SK-N-SH (cell line): ENCODE data around the gene SLC39A3. TPM values are rescaled to one million over a fixed set of nuclear protein-coding genes. Genes with fewer than 3 reads are reported as not detected.

ENCODE experiments used
- CTCF ChIA-PET: fragments of 300-600, 350-600 bp; formaldehyde crosslinking; extraction: SDS; loops from one replicate; lab custom pipeline; 2021; lab: Yijun Ruan, JAX
- POLR2A ChIA-PET: fragments of 350-600 bp; sonication (Branson Sonifier 250); formaldehyde crosslinking; extraction: SDS; loops from one replicate; lab custom pipeline; 2020; ENCODE audit warnings: antibody characterized with exemption, inconsistent platforms; lab: Yijun Ruan, JAX
- DNase-seq: peaks from one replicate; pipeline ENCODE4 v3.0.0; 2012
- H2AFZ ChIP-seq: fragments of 200-600 bp; sonication (generic); 2 replicates; pipeline ENCODE4 v1.8.1; 2016; ENCODE audit warnings: antibody characterized with exemption, mild to moderate bottlenecking, low read depth
- H3F3A ChIP-seq: fragments of 200-600 bp; sonication (generic); replicated peaks from 2 replicates; pipeline ENCODE3; 2016; ENCODE audit warnings: antibody characterized with exemption, mild to moderate bottlenecking; ENCODE audit not compliant: insufficient read depth
- H3K27ac ChIP-seq, 2 experiments: fragments of 200-500 bp in 1 of 2; fragments of 200-600 bp in 1 of 2; sonication (Bioruptor generic) in 1 of 2; sonication (generic), shearing (Covaris generic) in 1 of 2; 2 replicates each; pipeline versions ENCODE4 v1.5.1 to v1.6.1; 2014 to 2016; ENCODE audit warnings: low read depth in 2 of 2, inconsistent platforms in 1 of 2, low read length in 1 of 2, mild to moderate bottlenecking in 1 of 2, mixed read lengths in 1 of 2
- H3K27me3 ChIP-seq: fragments of 200-600 bp; sonication (generic), shearing (Covaris generic); 2 replicates; pipeline ENCODE4 v1.6.1; 2016; ENCODE audit warnings: mixed run types; ENCODE audit not compliant: insufficient read depth
- H3K36me3 ChIP-seq, 2 experiments: fragments of 200-500 bp in 1 of 2; fragments of 200-600 bp in 1 of 2; sonication (Bioruptor generic) in 1 of 2; sonication (generic) in 1 of 2; replicated peaks in 1 of 2; 2 replicates each; pipeline versions ENCODE3 to v1.5.1; 2014 to 2016; ENCODE audit warnings: low read length in 1 of 2, mild to moderate bottlenecking in 1 of 2; ENCODE audit not compliant: insufficient read depth in 2 of 2, control insufficient read depth in 1 of 2
- H3K4me1 ChIP-seq, 2 experiments: fragments of 200-500 bp in 1 of 2; fragments of 200-600 bp in 1 of 2; sonication (Bioruptor generic) in 1 of 2; sonication (generic), shearing (Covaris generic) in 1 of 2; 2 replicates each; pipeline versions ENCODE4 v1.5.1 to v1.6.1; 2014 to 2016; ENCODE audit warnings: low read depth in 1 of 2, low read length in 1 of 2, mixed run types in 1 of 2; ENCODE audit not compliant: insufficient read depth in 2 of 2, control insufficient read depth in 1 of 2
- H3K4me2 ChIP-seq: fragments of 200-600 bp; sonication (generic), shearing (Covaris generic); 2 replicates; pipeline ENCODE4 v1.6.1; 2017; ENCODE audit warnings: mixed run types
- H3K4me3 ChIP-seq, 2 experiments: fragments of 200-500 bp in 1 of 2; fragments of 200-600 bp in 1 of 2; sonication (Bioruptor generic) in 1 of 2; sonication (generic), shearing (Covaris generic) in 1 of 2; 2 replicates each; pipeline versions ENCODE4 v1.5.1 to v1.8.1; 2014 to 2016; ENCODE audit warnings: low read depth in 2 of 2, inconsistent platforms in 1 of 2, low read length in 1 of 2, mild to moderate bottlenecking in 1 of 2, mixed read lengths in 1 of 2, moderate library complexity in 1 of 2
- H3K79me2 ChIP-seq: fragments of 200-600 bp; sonication (generic); 2 replicates; pipeline ENCODE4 v1.8.1; 2017; ENCODE audit warnings: mild to moderate bottlenecking; ENCODE audit not compliant: insufficient read depth
- H3K9ac ChIP-seq: fragments of 200-600 bp; sonication (generic); 2 replicates; pipeline ENCODE4 v1.6.1; 2017; ENCODE audit warnings: mixed run types
- H3K9me2 ChIP-seq: fragments of 200-600 bp; sonication (generic); 2 replicates; pipeline ENCODE4 v1.6.1; 2017; ENCODE audit warnings: mixed run types
- H3K9me3 ChIP-seq: fragments of 200-600 bp; sonication (generic); 2 replicates; pipeline ENCODE4 v1.6.1; 2017; ENCODE audit warnings: mixed run types, mild to moderate bottlenecking, moderate library complexity
- H4K20me1 ChIP-seq: fragments of 200-600 bp; sonication (generic); 2 replicates; pipeline ENCODE4 v1.6.1; 2017; ENCODE audit warnings: mild to moderate bottlenecking, mixed run types; ENCODE audit not compliant: insufficient read depth
- CHD2 ChIP-seq: fragments of 150-350 bp; IDR thresholded peaks from 2 replicates; pipeline ENCODE4 v1.6.1; 2018; ENCODE audit warnings: low read length; ENCODE audit not compliant: partially characterized antibody
- CTCF ChIP-seq: fragments of 200-600 bp; sonication (generic); IDR thresholded peaks from 2 replicates; pipeline ENCODE4 v1.6.1; 2017; ENCODE audit warnings: antibody characterized with exemption, mild to moderate bottlenecking, moderate library complexity
- EP300 ChIP-seq, 2 experiments: IDR thresholded peaks; 2 replicates each; pipeline versions ENCODE4 v1.4.0 to v1.6.1; 2012; ENCODE audit warnings: borderline replicate concordance in 1 of 2, low read depth in 1 of 2, low read length in 1 of 2
- EZH2phosphoT487 ChIP-seq: fragments of 200-600 bp; sonication (generic); IDR thresholded peaks from 2 replicates; pipeline ENCODE4 v1.6.1; 2017; ENCODE audit warnings: low read depth, mixed run types, mild to moderate bottlenecking, antibody characterized with exemption, moderate library complexity, borderline replicate concordance
- FOSL2 ChIP-seq: IDR thresholded peaks from 2 replicates; pipeline ENCODE4 v1.4.0; 2012; ENCODE audit warnings: low read depth, mild to moderate bottlenecking, moderate library complexity, borderline replicate concordance
- FOXJ3 ChIP-seq: sonication (generic); formaldehyde crosslinking; IDR thresholded peaks from 2 replicates; pipeline ENCODE4 v1.5.1; 2020; ENCODE audit warnings: mild to moderate bottlenecking, missing genetic modification reagents
- FOXM1 ChIP-seq: IDR thresholded peaks from 2 replicates; pipeline ENCODE4 v1.4.0; 2012; ENCODE audit warnings: low read depth, mild to moderate bottlenecking
- GABPA ChIP-seq: IDR thresholded peaks from 2 replicates; pipeline ENCODE4 v1.4.0; 2012; ENCODE audit warnings: low read depth, mild to moderate bottlenecking
- GATA2 ChIP-seq: sonication (generic); formaldehyde crosslinking; IDR thresholded peaks from 2 replicates; pipeline ENCODE4 v1.5.0; 2020; ENCODE audit warnings: mild to moderate bottlenecking, missing genetic modification reagents
- MXI1 ChIP-seq: IDR thresholded peaks from 2 replicates; pipeline ENCODE4 v1.6.1; 2012; ENCODE audit warnings: mild to moderate bottlenecking, low read depth, low read length, improper control_type of control experiment
- NFIC ChIP-seq: IDR thresholded peaks from 2 replicates; pipeline ENCODE4 v1.4.0; 2012; ENCODE audit warnings: borderline replicate concordance
- NRF1 ChIP-seq: IDR thresholded peaks from 2 replicates; pipeline ENCODE4 v1.6.1; 2012; ENCODE audit warnings: low read depth, mild to moderate bottlenecking, low read length
- POLR2AphosphoS5 ChIP-seq: IDR thresholded peaks from 2 replicates; pipeline ENCODE4 v1.6.1; 2012; ENCODE audit warnings: low read depth, low read length
- RAD21 ChIP-seq: IDR thresholded peaks from 2 replicates; pipeline ENCODE4 v1.6.1; 2012; ENCODE audit warnings: mild to moderate bottlenecking, low read length
- RCOR1 ChIP-seq: fragments of 150-350 bp; IDR thresholded peaks from 2 replicates; pipeline ENCODE4 v1.6.1; 2017; ENCODE audit warnings: antibody characterized with exemption, low read length
- RFX5 ChIP-seq: IDR thresholded peaks from 2 replicates; pipeline ENCODE4 v1.6.1; 2012; ENCODE audit warnings: mild to moderate bottlenecking, improper control_type of control experiment, low read length
- RXRA ChIP-seq: IDR thresholded peaks from 2 replicates; pipeline ENCODE4 v1.4.0; 2012; ENCODE audit warnings: low read depth, mild to moderate bottlenecking, borderline replicate concordance
- SIN3A ChIP-seq: IDR thresholded peaks from 2 replicates; pipeline ENCODE4 v1.6.1; 2012; ENCODE audit warnings: low read depth, mild to moderate bottlenecking, low read length, moderate library complexity, borderline replicate concordance
- TAF1 ChIP-seq: IDR thresholded peaks from 2 replicates; pipeline ENCODE4 v1.6.1; 2012; ENCODE audit warnings: low read depth, mild to moderate bottlenecking, low read length, moderate library complexity, borderline replicate concordance
- TCF12 ChIP-seq: IDR thresholded peaks from 2 replicates; pipeline ENCODE4 v1.4.0; 2012
- TEAD4 ChIP-seq: IDR thresholded peaks from 2 replicates; pipeline ENCODE4 v1.4.0; 2012; ENCODE audit warnings: mild to moderate bottlenecking, borderline replicate concordance; ENCODE audit not compliant: insufficient read depth
- WGBS: methylation state at CpG from one replicate; pipeline ENCODE4 v1.1.6; 2017; ENCODE audit warnings: low lambda C conversion rate; 5-methylcytosine and 5-hydroxymethylcytosine counted together
- polyA plus RNA-seq, 3 experiments: library from polyadenylated mRNA; depleted of rRNA; stranded (reverse); fragments of >200 nt; gene quantifications; 2 replicates each; pipeline ENCODE4 v1.2.3, GENCODE V29; 2012
- TF ChIP-seq, protein P1 (sequence below): IDR thresholded peaks from 2 replicates; pipeline ENCODE4 v1.4.0; 2012; ENCODE audit warnings: low read depth
- TF ChIP-seq, protein P2 (sequence below): IDR thresholded peaks from 2 replicates; pipeline ENCODE4 v1.4.0; 2012; ENCODE audit warnings: low read depth, borderline replicate concordance
- TF ChIP-seq, protein P3 (sequence below): IDR thresholded peaks from 2 replicates; pipeline ENCODE4; 2012
- TF ChIP-seq, protein P4 (sequence below): fragments of 150-350 bp; IDR thresholded peaks from 2 replicates; pipeline ENCODE4 v1.6.1; 2016; ENCODE audit warnings: mild to moderate bottlenecking, low read depth, low read length

SLC39A3 gene
- polyA plus RNA-seq, 1 of the 3 experiments (the other 2 are of a cell fraction), result 45.2 TPM

GRCh38 chr19:2782936-2783780 is 43.3 kb upstream of the SLC39A3 start, which contains the start of gene SGTA:
TSS of gene SGTA (minus strand) at chr19:2783273. CDS start at chr19:2769068, 14,205 bp downstream.
- Histone ChIP-seq H3K79me2 (peaks cover 77% of the 10 kb centered on the region), H3K36me3 (peaks cover 0 to 7% of the 10 kb centered on the region in 2 experiments), H4K20me1 (peaks cover 38% of the 10 kb centered on the region), H3K4me3 (peak within 1 kb of the TSS; percentile 93 to 99), H3K4me2 (peak within 1 kb of the TSS; percentile 98), H3K27me3 (no peaks in the 10 kb centered on the region), H3F3A (peaks cover 12% of the 10 kb centered on the region), H2AFZ (peak within 1 kb of the TSS; percentile 87), H3K9ac (peak within 1 kb of the TSS; percentile 96), H3K4me1 (peaks cover 4 to 25% of the 10 kb centered on the region in 2 experiments; a peak in 2 of 4 replicates), H3K9me3 (no peaks in the 10 kb centered on the region), H3K27ac (peak within 1 kb of the TSS; percentile 69 to 85), H3K9me2 (no peaks in the 10 kb centered on the region)
- 29% methylated on average over 4 of the region's 68 CpGs for WGBS
- ChIA-PET POLR2A (interaction anchor here (0.5 to 1.1 kb wide), 6 partner anchors 13 to 917 kb away, joined by 3 read pairs; no protein-coding TSS in a partner anchor), CTCF (interaction anchor here (3.2 to 4.2 kb wide), 2 partner anchors 34 to 135 kb away, joined by 12 to 19 read pairs; no protein-coding TSS in a partner anchor)
- peak; percentile 99 for DNase-seq
- TF ChIP-seq, protein P1, sequence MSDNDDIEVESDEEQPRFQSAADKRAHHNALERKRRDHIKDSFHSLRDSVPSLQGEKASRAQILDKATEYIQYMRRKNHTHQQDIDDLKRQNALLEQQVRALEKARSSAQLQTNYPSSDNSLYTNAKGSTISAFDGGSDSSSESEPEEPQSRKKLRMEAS, result peak; percentile 100
- TF ChIP-seq RFX5, result no peak
- TF ChIP-seq RAD21, result no peak
- TF ChIP-seq EZH2phosphoT487, result no peak
- no peak for TF ChIP-seq GATA2
- no peak for TF ChIP-seq FOXM1
- peak; percentile 82 for TF ChIP-seq SIN3A
- TF ChIP-seq TCF12, result no peak
- TF ChIP-seq EP300 (IDR thresholded peaks at IDR 0.05; ENCODE audit: borderline replicate concordance in 1 of 2, low read depth in 1 of 2, low read length in 1 of 2), result no peak
- TF ChIP-seq, protein P2, sequence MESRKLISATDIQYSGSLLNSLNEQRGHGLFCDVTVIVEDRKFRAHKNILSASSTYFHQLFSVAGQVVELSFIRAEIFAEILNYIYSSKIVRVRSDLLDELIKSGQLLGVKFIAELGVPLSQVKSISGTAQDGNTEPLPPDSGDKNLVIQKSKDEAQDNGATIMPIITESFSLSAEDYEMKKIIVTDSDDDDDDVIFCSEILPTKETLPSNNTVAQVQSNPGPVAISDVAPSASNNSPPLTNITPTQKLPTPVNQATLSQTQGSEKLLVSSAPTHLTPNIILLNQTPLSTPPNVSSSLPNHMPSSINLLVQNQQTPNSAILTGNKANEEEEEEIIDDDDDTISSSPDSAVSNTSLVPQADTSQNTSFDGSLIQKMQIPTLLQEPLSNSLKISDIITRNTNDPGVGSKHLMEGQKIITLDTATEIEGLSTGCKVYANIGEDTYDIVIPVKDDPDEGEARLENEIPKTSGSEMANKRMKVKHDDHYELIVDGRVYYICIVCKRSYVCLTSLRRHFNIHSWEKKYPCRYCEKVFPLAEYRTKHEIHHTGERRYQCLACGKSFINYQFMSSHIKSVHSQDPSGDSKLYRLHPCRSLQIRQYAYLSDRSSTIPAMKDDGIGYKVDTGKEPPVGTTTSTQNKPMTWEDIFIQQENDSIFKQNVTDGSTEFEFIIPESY, result no peak
- 0 out of 2 replicates have a peak, but pooled peaks have one; percentile 13 for TF ChIP-seq TAF1
- TF ChIP-seq TEAD4, result no peak
- TF ChIP-seq CHD2, result peak; percentile 88
- TF ChIP-seq FOSL2, result no peak
- TF ChIP-seq, protein P3, sequence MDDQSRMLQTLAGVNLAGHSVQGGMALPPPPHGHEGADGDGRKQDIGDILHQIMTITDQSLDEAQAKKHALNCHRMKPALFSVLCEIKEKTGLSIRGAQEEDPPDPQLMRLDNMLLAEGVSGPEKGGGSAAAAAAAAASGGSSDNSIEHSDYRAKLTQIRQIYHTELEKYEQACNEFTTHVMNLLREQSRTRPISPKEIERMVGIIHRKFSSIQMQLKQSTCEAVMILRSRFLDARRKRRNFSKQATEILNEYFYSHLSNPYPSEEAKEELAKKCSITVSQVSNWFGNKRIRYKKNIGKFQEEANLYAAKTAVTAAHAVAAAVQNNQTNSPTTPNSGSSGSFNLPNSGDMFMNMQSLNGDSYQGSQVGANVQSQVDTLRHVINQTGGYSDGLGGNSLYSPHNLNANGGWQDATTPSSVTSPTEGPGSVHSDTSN, result peak; percentile 28; the same call in 1 of the 2 replicates
- TF ChIP-seq RCOR1, result peak; percentile 48; the same call in 1 of the 2 replicates
- peak; percentile 38 for TF ChIP-seq CTCF
- TF ChIP-seq NFIC, result no peak
- peak; percentile 99 for TF ChIP-seq NRF1
- TF ChIP-seq FOXJ3, result 0 out of 2 replicates have a peak, but pooled peaks have one; percentile 37
- no peak for TF ChIP-seq RXRA
- TF ChIP-seq MXI1, result peak; percentile 100
- peak; percentile 93 for TF ChIP-seq GABPA
- TF ChIP-seq, protein P4, sequence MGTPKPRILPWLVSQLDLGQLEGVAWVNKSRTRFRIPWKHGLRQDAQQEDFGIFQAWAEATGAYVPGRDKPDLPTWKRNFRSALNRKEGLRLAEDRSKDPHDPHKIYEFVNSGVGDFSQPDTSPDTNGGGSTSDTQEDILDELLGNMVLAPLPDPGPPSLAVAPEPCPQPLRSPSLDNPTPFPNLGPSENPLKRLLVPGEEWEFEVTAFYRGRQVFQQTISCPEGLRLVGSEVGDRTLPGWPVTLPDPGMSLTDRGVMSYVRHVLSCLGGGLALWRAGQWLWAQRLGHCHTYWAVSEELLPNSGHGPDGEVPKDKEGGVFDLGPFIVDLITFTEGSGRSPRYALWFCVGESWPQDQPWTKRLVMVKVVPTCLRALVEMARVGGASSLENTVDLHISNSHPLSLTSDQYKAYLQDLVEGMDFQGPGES, result no peak
- peak; percentile 81 for TF ChIP-seq POLR2AphosphoS5
